ENCODE data around the gene TRAF3.

The TRAF3 gene

GRCh38 chr14:102949062-102949800, 172.0 kb downstream of the TRAF3 start:
- in situ Hi-C loops (cut with MboI; ENCODE audit: low sequenced_read_pairs): no loop called here

- in situ Hi-C loops (cut with MboI; ENCODE audit: low sequenced_read_pairs): no loop called here
Measured at GRCh38 chr14:102949801-102950451, 172.7 kb downstream of the TRAF3 start.

- in situ Hi-C loops (cut with MboI; ENCODE audit: low sequenced_read_pairs): no loop called here
Measured at GRCh38 chr14:102951034-102951433, 173.8 kb downstream of the TRAF3 start.

GRCh38 chr14:102951799-102952198, 174.6 kb downstream of the TRAF3 start:
- in situ Hi-C loops (cut with MboI; ENCODE audit: low sequenced_read_pairs): no loop called here

GRCh38 chr14:102952276-102952675, 175.0 kb downstream of the TRAF3 start:
- in situ Hi-C loops (cut with MboI; ENCODE audit: low sequenced_read_pairs): no loop called here

- in situ Hi-C loops (cut with MboI; ENCODE audit: low sequenced_read_pairs): no loop called here
Measured at GRCh38 chr14:102953100-102953499, 175.9 kb downstream of the TRAF3 start.

- in situ Hi-C loops (cut with MboI; ENCODE audit: low sequenced_read_pairs): no loop called here
Measured at GRCh38 chr14:102954081-102954789, 177.0 kb downstream of the TRAF3 start.

GRCh38 chr14:102955636-102956408, 178.6 kb downstream of the TRAF3 start:
- in situ Hi-C loops (cut with MboI; ENCODE audit: low sequenced_read_pairs): no loop called here

GRCh38 chr14:102957222-102957621, 180.0 kb downstream of the TRAF3 start:
- in situ Hi-C loops (cut with MboI; ENCODE audit: low sequenced_read_pairs): no loop called here

- in situ Hi-C loops (cut with MboI; ENCODE audit: low sequenced_read_pairs): no loop called here
Measured at GRCh38 chr14:102958461-102958860, 181.2 kb downstream of the TRAF3 start.

Measured in HL-60/S4 treated with retinoic acid at 250 ng/mL for 4 days and 3 days (cell line).